GM18498 (cell line): ENCODE data around the gene HDGFL2.
"Not testable (repeated sequence)": the region's sequence is repeated elsewhere in the genome, so short reads cannot be mapped to it uniquely, and the experiment has no call there.

Experiments used
- ATAC-seq: cut with Tn5 transposase; IDR thresholded peaks from one replicate; pipeline ENCODE4 v1.9.1; 2021; ENCODE audit warnings: mild to moderate bottlenecking, moderate library complexity; ENCODE audit not compliant: unreplicated experiment

HDGFL2 gene

DNA sequence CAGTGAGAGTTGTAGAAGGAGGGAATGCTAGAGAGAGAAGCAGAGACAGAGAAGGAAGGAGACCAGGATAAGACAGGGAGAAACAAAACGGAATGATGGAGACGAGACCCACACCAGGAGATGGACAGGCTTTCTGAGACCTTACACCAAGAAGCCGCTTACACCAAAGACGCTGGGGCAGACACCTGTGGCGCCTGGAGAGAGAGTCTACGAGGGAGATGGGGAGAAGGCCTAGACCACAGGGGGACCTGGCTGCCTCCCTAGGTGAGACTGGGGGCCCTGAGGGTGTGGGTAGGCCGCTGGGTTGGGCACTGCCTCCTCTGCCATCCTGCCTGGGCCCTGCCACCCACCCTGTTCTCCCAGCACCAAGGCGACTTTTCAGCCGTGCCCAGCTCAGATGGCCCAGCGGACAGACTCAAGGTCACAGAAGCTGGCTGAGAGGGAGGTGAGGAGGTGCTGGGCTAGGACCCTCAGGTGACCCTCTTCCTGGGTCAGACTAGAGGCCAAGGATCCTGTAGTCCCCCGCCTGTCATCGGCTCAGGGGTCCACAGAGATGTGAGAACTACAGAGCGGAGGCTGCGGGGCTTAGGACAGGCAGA lies 57.9 kb downstream of the HDGFL2 start:
- ATAC-seq = no peak

GRCh38 chr19:4531562-4532165 lies 59.6 kb downstream of the HDGFL2 start:
- ATAC-seq = no peak

DNA sequence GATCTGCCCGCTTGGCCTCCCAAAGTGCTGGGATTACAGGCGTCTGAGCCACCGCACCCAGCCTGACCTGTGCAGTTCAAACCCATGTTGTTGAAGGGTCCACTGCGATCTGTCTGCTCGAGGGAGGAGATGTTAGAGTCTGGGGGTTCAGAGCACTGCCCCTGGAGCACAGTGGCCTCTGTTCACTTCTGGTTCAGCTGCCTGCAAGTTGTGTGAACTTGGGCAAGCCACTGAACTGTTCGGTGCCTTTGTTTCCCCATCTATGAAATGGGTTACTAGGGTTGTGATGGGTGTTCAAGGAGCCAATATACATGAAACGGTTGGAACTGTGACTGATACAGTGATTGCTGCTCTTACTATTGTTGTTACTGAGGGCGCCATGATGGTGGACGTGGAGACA lies 61.2 kb downstream of the HDGFL2 start:
- ATAC-seq = no peak

- no peak for ATAC-seq
Observed at GRCh38 chr19:4533835-4534424, 61.8 kb downstream of the HDGFL2 start.

DNA sequence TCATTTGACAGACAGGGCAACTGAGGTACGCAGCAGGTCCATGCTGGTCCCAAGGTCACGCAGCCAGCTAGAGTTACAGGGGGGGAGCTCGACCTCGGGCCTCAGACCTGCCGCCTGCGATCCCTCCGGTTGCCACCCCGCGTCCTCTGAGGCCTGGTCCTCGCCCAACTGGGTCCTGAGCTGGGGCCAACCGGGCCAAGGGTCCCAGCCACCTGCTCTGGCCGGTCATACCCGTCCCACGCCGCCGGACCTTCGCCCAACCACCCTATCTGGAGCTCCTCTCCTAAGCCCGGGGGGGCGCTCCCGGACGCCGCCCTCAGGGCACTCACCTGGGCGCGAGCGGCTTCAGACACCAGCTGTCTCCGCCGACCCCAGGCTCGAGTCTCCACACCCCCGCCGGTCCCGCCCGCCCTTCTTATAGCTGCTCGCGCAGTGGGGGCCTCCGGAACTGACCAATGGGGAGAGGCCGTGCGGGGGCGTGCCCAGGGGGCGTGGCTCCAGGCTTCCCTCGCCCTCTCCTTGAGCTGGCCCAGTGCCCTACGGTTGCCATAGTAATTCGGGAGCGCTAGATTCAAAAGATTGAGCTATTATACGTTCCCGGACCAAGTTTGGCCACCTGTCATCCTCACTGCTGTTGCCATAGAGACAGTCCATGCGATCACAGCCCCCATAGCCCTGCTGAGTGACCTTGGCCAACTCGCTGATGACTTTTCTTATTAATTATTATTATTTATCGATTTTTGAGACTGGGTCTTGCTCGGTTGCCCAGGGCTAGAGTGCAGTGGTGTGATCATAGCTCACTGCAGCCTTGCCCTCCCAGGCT lies 63.0 kb downstream of the HDGFL2 start, which contains the start of gene PLIN5:
Gene PLIN5, minus strand, starts transcription at position 389 of the 823 bp plus-strand sequence. CDS start 1,150 bp downstream, outside the sequence.
- ATAC-seq = no peak

GRCh38 chr19:4536798-4537197 lies 64.7 kb downstream of the HDGFL2 start:
- no peak for ATAC-seq

GRCh38 chr19:4537953-4538600 lies 66.0 kb downstream of the HDGFL2 start:
- no peak for ATAC-seq

GRCh38 chr19:4538601-4538954 lies 66.5 kb downstream of the HDGFL2 start:
- no peak for ATAC-seq

DNA sequence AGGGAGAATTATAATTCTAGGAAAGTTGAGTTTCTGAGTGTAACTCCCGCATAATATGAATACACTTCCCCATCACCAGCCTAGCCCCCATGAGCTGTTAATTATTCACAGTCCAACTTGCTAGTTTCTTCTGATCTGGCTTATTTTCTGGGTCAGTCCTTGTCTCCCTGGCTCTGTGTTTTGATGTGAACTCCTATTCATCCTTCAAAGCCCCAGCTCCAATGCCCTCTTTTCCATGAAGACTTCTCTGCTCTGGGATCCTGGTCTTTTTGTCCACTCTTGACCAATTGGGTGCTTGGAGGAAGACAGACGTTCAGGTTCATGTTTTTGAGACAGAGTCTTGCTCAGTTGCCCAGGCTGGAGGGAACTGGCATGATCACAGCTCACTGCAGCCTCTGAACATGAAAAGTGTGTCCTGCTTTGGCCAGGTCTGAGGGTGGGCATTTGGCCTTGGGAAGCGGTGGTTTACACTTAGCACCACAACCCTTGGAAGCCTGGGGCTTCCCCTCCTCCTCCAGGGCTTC lies 67.1 kb downstream of the HDGFL2 start:
- no peak for ATAC-seq

- no peak for ATAC-seq
Observed at GRCh38 chr19:4539693-4540581, 67.8 kb downstream of the HDGFL2 start, which contains the start of gene LRG1. TSS of gene LRG1 (minus strand) at chr19:4540036. CDS start at chr19:4540013, 23 bp downstream.

- ATAC-seq = no peak
Observed at GRCh38 chr19:4541114-4541805, 69.2 kb downstream of the HDGFL2 start.

DNA sequence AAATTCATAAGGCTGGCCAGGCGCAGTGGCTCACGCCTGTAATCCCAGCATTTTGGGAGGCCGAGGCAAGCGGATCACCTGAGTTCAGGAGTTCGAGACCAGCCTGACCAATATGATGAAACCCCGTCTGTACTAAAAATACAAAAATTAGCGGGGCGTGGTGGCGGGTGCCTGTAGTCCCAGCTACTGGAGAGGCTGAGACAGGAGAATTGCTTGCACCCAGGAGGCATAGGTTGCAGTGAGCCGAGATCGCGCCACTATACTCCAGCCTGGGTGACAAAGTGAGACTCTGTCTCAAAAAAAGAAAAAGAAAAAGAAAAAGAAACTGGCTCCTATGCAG lies 69.7 kb downstream of the HDGFL2 start:
- ATAC-seq = not testable (repeated sequence)

- ATAC-seq = no peak
Observed at GRCh38 chr19:4542896-4543841, 71.1 kb downstream of the HDGFL2 start.

- ATAC-seq = no peak
Observed at GRCh38 chr19:4543842-4544647, 71.9 kb downstream of the HDGFL2 start.

- no peak for ATAC-seq
Observed at GRCh38 chr19:4547303-4548237, 75.5 kb downstream of the HDGFL2 start.

- ATAC-seq = no peak
Observed at GRCh38 chr19:4548238-4548584, 76.1 kb downstream of the HDGFL2 start.
